H9 (cell line): ENCODE data around the gene RPS29. TPM values are rescaled to one million over a fixed set of nuclear protein-coding genes. Genes with fewer than 3 reads are reported as not detected.

Experiments used
- DNase-seq: peaks from one replicate; pipeline ENCODE4 v3.0.0-alpha.2; 2017
- H2AFZ ChIP-seq: one replicate; pipeline ENCODE4 v1.6.1; 2013; ENCODE audit warnings: mild to moderate bottlenecking, low read length, control low read depth, moderate library complexity
- H2AK5ac ChIP-seq: 2 replicates; pipeline ENCODE4 v1.6.1; 2013; ENCODE audit warnings: low read length, control low read depth, mixed read lengths; ENCODE audit not compliant: insufficient read length
- H2BK120ac ChIP-seq: one replicate; pipeline ENCODE4 v1.6.1; 2013; ENCODE audit warnings: low read depth, mild to moderate bottlenecking, low read length, control low read depth, inconsistent platforms; ENCODE audit not compliant: poor library complexity, severe bottlenecking
- H2BK12ac ChIP-seq: 2 replicates; pipeline ENCODE4 v1.6.1; 2013; ENCODE audit warnings: low read length, control low read depth, mixed read lengths, low read depth; ENCODE audit not compliant: insufficient read length
- H2BK15ac ChIP-seq: 2 replicates; pipeline ENCODE4 v1.6.1; 2013; ENCODE audit warnings: low read depth, low read length, control low read depth
- H2BK20ac ChIP-seq: one replicate; pipeline ENCODE4 v1.6.1; 2013; ENCODE audit warnings: low read depth, mild to moderate bottlenecking, low read length, control low read depth, inconsistent platforms; ENCODE audit not compliant: poor library complexity, severe bottlenecking
- H2BK5ac ChIP-seq: 2 replicates; pipeline ENCODE4 v1.6.1; 2013; ENCODE audit warnings: low read length, control low read depth, mixed read lengths; ENCODE audit not compliant: insufficient read length
- H3K14ac ChIP-seq: 2 replicates; pipeline ENCODE4 v1.6.1; 2013; ENCODE audit warnings: low read length, control low read depth; ENCODE audit not compliant: insufficient read depth
- H3K18ac ChIP-seq: 2 replicates; pipeline ENCODE4 v1.6.1; 2013; ENCODE audit warnings: low read depth, mild to moderate bottlenecking, mixed read lengths, low read length, control low read depth; ENCODE audit not compliant: insufficient read length
- H3K23ac ChIP-seq: 2 replicates; pipeline ENCODE4 v1.6.1; 2013; ENCODE audit warnings: low read length, control low read depth, mixed read lengths, low read depth; ENCODE audit not compliant: insufficient read length
- H3K23me2 ChIP-seq: 2 replicates; pipeline ENCODE4 v1.6.1; 2013; ENCODE audit warnings: low read depth, mild to moderate bottlenecking, mixed read lengths, low read length, control low read depth; ENCODE audit not compliant: insufficient read length, poor library complexity, severe bottlenecking
- H3K27ac ChIP-seq: 2 replicates; pipeline ENCODE4 v1.5.1; 2013; ENCODE audit warnings: low read length, control low read depth, mixed read lengths, low read depth; ENCODE audit not compliant: insufficient read length
- H3K27me3 ChIP-seq: 2 replicates; pipeline ENCODE4 v1.6.1; 2013; ENCODE audit warnings: low read length, control low read depth, inconsistent platforms; ENCODE audit not compliant: insufficient read depth
- H3K4ac ChIP-seq: 2 replicates; pipeline ENCODE4 v1.6.1; 2013; ENCODE audit warnings: low read depth, mild to moderate bottlenecking, control low read depth, inconsistent platforms, low read length, moderate library complexity
- H3K4me1 ChIP-seq: 2 replicates; pipeline ENCODE4 v1.6.1; 2013; ENCODE audit warnings: low read length, control low read depth, inconsistent platforms; ENCODE audit not compliant: insufficient read depth
- H3K4me2 ChIP-seq: 2 replicates; pipeline ENCODE4 v1.6.1; 2013; ENCODE audit warnings: low read length, control low read depth, mixed read lengths; ENCODE audit not compliant: insufficient read length, insufficient read depth
- H3K56ac ChIP-seq: 2 replicates; pipeline ENCODE4 v1.6.1; 2013; ENCODE audit warnings: low read depth, mild to moderate bottlenecking, mixed read lengths, low read length, control low read depth; ENCODE audit not compliant: insufficient read length
- H3K79me1 ChIP-seq: 2 replicates; pipeline ENCODE4 v1.6.1; 2013; ENCODE audit warnings: low read depth, mild to moderate bottlenecking, moderate library complexity, low read length, control low read depth, inconsistent platforms; ENCODE audit not compliant: insufficient read depth, poor library complexity, severe bottlenecking
- H3K79me2 ChIP-seq: 2 replicates; pipeline ENCODE4 v1.6.1; 2013; ENCODE audit warnings: low read length, control low read depth, inconsistent platforms; ENCODE audit not compliant: insufficient read depth
- H3K9ac ChIP-seq: 2 replicates; pipeline ENCODE4 v1.6.1; 2013; ENCODE audit warnings: low read length, control low read depth, mixed read lengths; ENCODE audit not compliant: insufficient read length; ENCODE audit errors: extremely low read depth
- H3K9me3 ChIP-seq: one replicate; pipeline ENCODE4 v1.6.1; 2013; ENCODE audit warnings: low read depth, low read length, inconsistent platforms; ENCODE audit not compliant: control insufficient read depth
- H3T11ph ChIP-seq: one replicate; pipeline ENCODE4 v1.6.1; 2013; ENCODE audit warnings: mild to moderate bottlenecking, low read length, control low read depth, inconsistent platforms
- H4K20me1 ChIP-seq: one replicate; pipeline ENCODE4 v1.6.1; 2013; ENCODE audit not compliant: control insufficient read depth, insufficient read length, insufficient read depth
- H4K5ac ChIP-seq: 2 replicates; pipeline ENCODE4 v1.6.1; 2013; ENCODE audit warnings: low read depth, mild to moderate bottlenecking, mixed read lengths, low read length, control low read depth; ENCODE audit not compliant: insufficient read length
- H4K8ac ChIP-seq: replicated peaks from 2 replicates; pipeline ENCODE4 v1.6.1; 2013; ENCODE audit warnings: low read length, control low read depth, mixed read lengths, low read depth; ENCODE audit not compliant: insufficient read length
- H4K91ac ChIP-seq: 2 replicates; pipeline ENCODE4 v1.6.1; 2013; ENCODE audit warnings: low read depth, mild to moderate bottlenecking, moderate library complexity, mixed read lengths, low read length, control low read depth; ENCODE audit not compliant: insufficient read length
- H3K27ac Mint-ChIP-seq, 3 experiments: 2 replicates in 2 of 3; 3 replicates in 1 of 3; pipeline ENCODE4 v1.8.0; 2020 to 2021; ENCODE audit warnings: mixed read lengths in 3 of 3, mild to moderate bottlenecking in 1 of 3, moderate library complexity in 1 of 3
- H3K27me3 Mint-ChIP-seq: 2 replicates; pipeline ENCODE4 v1.8.0; 2021; ENCODE audit warnings: low read depth, mild to moderate bottlenecking, moderate library complexity, mixed read lengths
- H3K36me3 Mint-ChIP-seq, 3 experiments: 2 replicates in 2 of 3; 3 replicates in 1 of 3; pipeline ENCODE4 v1.8.0; 2020 to 2021; ENCODE audit warnings: low read depth in 3 of 3, mixed read lengths in 3 of 3; ENCODE audit not compliant: insufficient read depth in 1 of 3
- H3K4me1 Mint-ChIP-seq, 2 experiments: 2 replicates each; pipeline ENCODE4 v1.8.0; 2020; ENCODE audit warnings: mixed read lengths in 2 of 2
- H3K4me3 Mint-ChIP-seq, 2 experiments: 2 replicates in 1 of 2; 3 replicates in 1 of 2; pipeline ENCODE4 v1.8.0; 2020 to 2021; ENCODE audit warnings: mild to moderate bottlenecking in 2 of 2, mixed read lengths in 2 of 2, moderate library complexity in 1 of 2
- H3K9me3 Mint-ChIP-seq, 2 experiments: 2 replicates in 1 of 2; 3 replicates in 1 of 2; pipeline ENCODE4 v1.8.0; 2020; ENCODE audit warnings: mild to moderate bottlenecking in 2 of 2, mixed read lengths in 2 of 2, moderate library complexity in 1 of 2
- CTCF ChIP-seq: fragments of 200-600 bp; sonication (generic); conservative IDR thresholded peaks from 3 replicates; pipeline ENCODE4 v1.8.0; 2021; ENCODE audit warnings: antibody characterized with exemption, mild to moderate bottlenecking
- WGBS: extraction: QIAGEN DNeasy Blood & Tissue Kit; methylation state at CpG from one replicate; pipeline ENCODE4 v1.1.7; 2013; ENCODE audit warnings: missing lambda C conversion rate, low lambda C conversion rate, mixed read lengths; ENCODE audit not compliant: insufficient read length; ENCODE audit errors: extremely low coverage; 5-methylcytosine and 5-hydroxymethylcytosine counted together
- total RNA-seq: library from RNA; stranded (reverse); gene quantifications from 2 replicates; pipeline ENCODE4 v1.2.1, GENCODE V29; 2021

RPS29 gene
- total RNA-seq, 1 experiment from 2014 or later: 1,963 TPM

- H3K27me3 ChIP-seq: no peaks in the 10 kb centered on the region
- peak within 1 kb of the TSS; percentile 29 for H3K27ac ChIP-seq
These were observed 34.3 kb upstream of the RPS29 start, which contains the start of the genes MGAT2 and RPL36AL for GRCh38 chr14:49620182-49621113. Gene MGAT2, plus strand, starts transcription at chr14:49620799. Its CDS starts 470 bp downstream, at chr14:49621269. Gene RPL36AL, minus strand, starts transcription at chr14:49620626. Its CDS starts 1,522 bp downstream, at chr14:49619104.

More at GRCh38 chr14:49620182-49621113, 34.3 kb upstream of the RPS29 start, which contains the start of the genes MGAT2 and RPL36AL:
- Histone ChIP-seq H3K18ac (peak within 1 kb of the TSS; percentile 66), H2BK5ac (no peak within 1 kb of the TSS), H4K5ac (no peak within 1 kb of the TSS), H4K91ac (no peak within 1 kb of the TSS), H3K14ac (peak within 1 kb of the TSS; percentile 89), H3K23ac (no peak within 1 kb of the TSS), H3K23me2 (peaks cover 12% of the 10 kb centered on the region), H2BK20ac (no peak within 1 kb of the TSS), H2BK120ac (no peak within 1 kb of the TSS), H3K4me1 (peaks cover 4% of the 10 kb centered on the region; the same call in 1 of the 2 replicates), H2BK15ac (no peak within 1 kb of the TSS), H3T11ph (no peak within 1 kb of the TSS), H3K79me2 (peaks cover 12% of the 10 kb centered on the region; the same call in 1 of the 2 replicates), H2BK12ac (no peak within 1 kb of the TSS), H2AK5ac (no peak within 1 kb of the TSS), H3K9me3 (no peaks in the 10 kb centered on the region), H3K4me2 (peak within 1 kb of the TSS; percentile 95), H3K9ac (peak within 1 kb of the TSS; percentile 85), H4K8ac (no peak within 1 kb of the TSS), H3K56ac (no peak within 1 kb of the TSS), H4K20me1 (no peaks in the 10 kb centered on the region), H3K79me1 (no peaks in the 10 kb centered on the region), H2AFZ (no peak within 1 kb of the TSS), H3K4ac (no peak within 1 kb of the TSS)
- TF ChIP-seq CTCF: peak; percentile 42; the same call in 2 of the 3 replicates
- peak; percentile 99 for DNase-seq
- Mint-ChIP-seq H3K4me1 (peaks cover 20 to 23% of the 10 kb centered on the region in 2 experiments), H3K27me3 (no peaks in the 10 kb centered on the region), H3K9me3 (no peaks in the 10 kb centered on the region; a peak in 1 of 5 replicates), H3K27ac (peak within 1 kb of the TSS; percentile 94 to 99 (median 99)), H3K36me3 (peaks cover 8 to 38% (median 18%) of the 10 kb centered on the region in 3 experiments), H3K4me3 (peak within 1 kb of the TSS; percentile 99)
- no CpG with 5 or more reads among the region's 85 CpGs for WGBS
